ENCODE results near the gene BAZ2B. TPM values are rescaled to one million over a fixed set of nuclear protein-coding genes. Genes with fewer than 3 reads are reported as not detected.

Gene BAZ2B
- total and polyA plus RNA-seq, 9 of the 15 experiments (the other 6 are each of a cell fraction or from before 2014, with no cell fraction given): 7.5 to 38.6 (median 19.8) TPM

- Histone ChIP-seq H2AFZ (ENCODE audit: low read depth, low read length) (no peak overlapping the region), H3K4me3 (no peak overlapping the region), H3K9me1 (ENCODE audit: control insufficient read depth, insufficient read depth, low read length) (no peaks in the 10 kb centered on the region), H4K20me1 (replicated peaks; ENCODE audit: control insufficient read depth, insufficient read depth, low read length) (no peaks in the 10 kb centered on the region), H3K27ac (ENCODE audit: extremely low read depth, low read depth, low read length) (no peak overlapping the region), H3K9me3 (replicated peaks; ENCODE audit: control insufficient read depth, insufficient read depth, low read depth, low read length) (no peaks in the 10 kb centered on the region), H3K27me3 (ENCODE audit: control insufficient read depth in 2 of 2, insufficient read depth in 2 of 2, low read length in 2 of 2) (no peaks in the 10 kb centered on the region), H3K36me3 (ENCODE audit: control insufficient read depth, insufficient read depth, low read length) (no peaks in the 10 kb centered on the region), H3K79me2 (ENCODE audit: control insufficient read depth, insufficient read depth, low read length) (no peaks in the 10 kb centered on the region), H3K9ac (ENCODE audit: insufficient read depth in 1 of 2, low read depth in 2 of 2, low read length in 2 of 2) (no peak overlapping the region), H3K4me1 (replicated peaks in 1 of 2; ENCODE audit: control insufficient read depth in 2 of 2, insufficient read depth in 2 of 2, low read length in 2 of 2) (no peaks in the 10 kb centered on the region), H3K4me2 (ENCODE audit: insufficient read depth, low read length) (no peak overlapping the region)
- DNase-seq (ENCODE audit: extremely low read depth in 1 of 4, low spot score in 3 of 4): no peak
- intact Hi-C loops (cut with micrococcal nuclease) (no loop called here), in situ Hi-C loops (cut with MboI) (no loop called here)
- FAIRE-seq: no peak
- peak; percentile 43; the same call in 1 of the 3 replicates for ATAC-seq
- 11% methylated on average over 4 of the region's 4 CpGs for WGBS (ENCODE audit: insufficient coverage, low coverage, missing lambda C conversion rate)
- TF ChIP-seq ATF3 (IDR thresholded peaks at IDR 0.05) (0 out of 2 replicates have a peak, but pooled peaks have one; percentile 36), ATF3 (CRISPR knock-in tag; conservative IDR thresholded peaks at IDR 0.05) (no peak), ZNF184 (CRISPR knock-in tag; IDR thresholded peaks at IDR 0.05) (no peak), ZNF316 (IDR thresholded peaks at IDR 0.05) (0 out of 2 replicates have a peak, but pooled peaks have one; percentile 14), WHSC1 (IDR thresholded peaks at IDR 0.05; ENCODE audit: low read length) (no peak), NFIC (IDR thresholded peaks at IDR 0.05) (no peak), EGR1 (conservative IDR thresholded peaks at IDR 0.05) (no peak), KDM4B (IDR thresholded peaks at IDR 0.05; ENCODE audit: borderline replicate concordance in 2 of 2, low read depth in 1 of 2) (no peak), NUFIP1 (IDR thresholded peaks at IDR 0.05; ENCODE audit: partially characterized antibody) (no peak), MECOM (CRISPR knock-in tag; IDR thresholded peaks at IDR 0.05) (no peak), JUND (IDR thresholded peaks at IDR 0.05; ENCODE audit: borderline replicate concordance, low read depth, low read length) (no peak), JUND (tag; IDR thresholded peaks at IDR 0.05; ENCODE audit: borderline replicate concordance, low read depth, low read length) (no peak)
- CTCF ChIA-PET (ENCODE audit: low intra/inter-chr PET ratio): no interaction called here
- no TSS peak for BruUV-seq (replicated peaks)
- POLR2A ChIA-PET: interaction anchor here (0.6 to 1.4 kb wide), 2 partner anchors 22 to 498 kb away, joined by 3 read pairs; partner anchors contain the start of gene BAZ2B
These were observed 21.7 kb upstream of the BAZ2B start for GRCh38 chr2:159637988-159638501.

Measured in K562 (cell line).